HepG2 (cell line): ENCODE measurements around the gene BICRA. TPM values are rescaled to one million over a fixed set of nuclear protein-coding genes. Genes with fewer than 3 reads are reported as not detected.

ENCODE experiments used
- ELF4 ChIP-seq: sonication (generic); formaldehyde crosslinking; IDR thresholded peaks from 2 replicates; pipeline ENCODE4 v1.5.0; 2020; ENCODE audit warnings: missing genetic modification reagents, mild to moderate bottlenecking, moderate library complexity, borderline replicate concordance
- HNF4G ChIP-seq, 2 experiments: sonication (generic) in 1 of 2; formaldehyde crosslinking in 1 of 2; IDR thresholded peaks; 2 replicates each; pipeline versions ENCODE4 v1.4.0 to v1.6.1; 2011 to 2020; ENCODE audit warnings: borderline replicate concordance in 2 of 2, low read depth in 2 of 2, mild to moderate bottlenecking in 2 of 2, low read length in 1 of 2, missing genetic modification reagents in 1 of 2, moderate library complexity in 1 of 2
- KAT2B ChIP-seq: fragments of 150-350 bp; IDR thresholded peaks from 2 replicates; pipeline ENCODE4 v1.6.1; 2014; ENCODE audit warnings: low read depth, low read length, borderline replicate concordance
- MLXIP ChIP-seq: sonication (generic); formaldehyde crosslinking; IDR thresholded peaks from 2 replicates; pipeline ENCODE4 v1.9.0; 2021; ENCODE audit warnings: missing genetic modification reagents, borderline replicate concordance
- MYNN ChIP-seq: sonication (generic); formaldehyde crosslinking; IDR thresholded peaks from 2 replicates; pipeline ENCODE4 v1.4.0; 2020; ENCODE audit warnings: mild to moderate bottlenecking, low read depth, missing genetic modification reagents
- NR1H2 ChIP-seq: sonication (generic); formaldehyde crosslinking; IDR thresholded peaks from 2 replicates; pipeline ENCODE4 v1.8.1; 2022; ENCODE audit warnings: low read depth, missing genetic modification reagents, borderline replicate concordance
- REL ChIP-seq: sonication (generic); formaldehyde crosslinking; conservative IDR thresholded peaks from 2 replicates; pipeline ENCODE4 v1.8.0; 2022; ENCODE audit warnings: mild to moderate bottlenecking, missing genetic modification reagents, moderate library complexity
- ZNF124 ChIP-seq: sonication (generic); formaldehyde crosslinking; IDR thresholded peaks from 2 replicates; pipeline ENCODE4 v1.4.0; 2020; ENCODE audit warnings: missing genetic modification reagents
- ZNF160 ChIP-seq: sonication (generic); formaldehyde crosslinking; IDR thresholded peaks from 2 replicates; pipeline ENCODE4 v1.8.0; 2022; ENCODE audit warnings: mild to moderate bottlenecking, inconsistent platforms, missing genetic modification reagents
- ZNF232 ChIP-seq: sonication (generic); formaldehyde crosslinking; IDR thresholded peaks from 2 replicates; pipeline ENCODE4 v1.4.0; 2020; ENCODE audit warnings: missing genetic modification reagents, borderline replicate concordance
- ZNF30 ChIP-seq: sonication (generic); formaldehyde crosslinking; IDR thresholded peaks from 2 replicates; pipeline ENCODE4 v1.5.0; 2020; ENCODE audit warnings: mild to moderate bottlenecking, missing genetic modification reagents
- ZNF335 ChIP-seq: sonication (generic); formaldehyde crosslinking; IDR thresholded peaks from 2 replicates; pipeline ENCODE4 v1.4.0; 2020; ENCODE audit warnings: missing genetic modification reagents
- ZNF33A ChIP-seq: sonication (generic); formaldehyde crosslinking; IDR thresholded peaks from 2 replicates; pipeline ENCODE4 v1.5.1; 2020; ENCODE audit warnings: missing genetic modification reagents, mild to moderate bottlenecking, moderate library complexity, borderline replicate concordance
- ZNF354B ChIP-seq: sonication (generic); formaldehyde crosslinking; IDR thresholded peaks from 2 replicates; pipeline ENCODE4 v1.8.0; 2022; ENCODE audit warnings: mild to moderate bottlenecking, missing genetic modification reagents
- ZNF484 ChIP-seq: sonication (generic); formaldehyde crosslinking; IDR thresholded peaks from 2 replicates; pipeline ENCODE4 v1.5.1; 2020; ENCODE audit warnings: mild to moderate bottlenecking, low read depth, missing genetic modification reagents, borderline replicate concordance
- ZNF703 ChIP-seq: sonication (generic); formaldehyde crosslinking; IDR thresholded peaks from 2 replicates; pipeline ENCODE4 v1.5.1; 2020; ENCODE audit warnings: missing genetic modification reagents, mild to moderate bottlenecking, moderate library complexity, borderline replicate concordance
- ZNF749 ChIP-seq: sonication (generic); formaldehyde crosslinking; IDR thresholded peaks from 2 replicates; pipeline ENCODE4 v1.8.0; 2022; ENCODE audit warnings: mild to moderate bottlenecking, missing genetic modification reagents, moderate library complexity, borderline replicate concordance
- ZSCAN31 ChIP-seq: sonication (generic); formaldehyde crosslinking; IDR thresholded peaks from 2 replicates; pipeline ENCODE4 v1.5.0; 2020; ENCODE audit warnings: low read depth, mild to moderate bottlenecking, missing genetic modification reagents
- polyA plus RNA-seq, 8 experiments: library from polyadenylated mRNA; depleted of rRNA in 3 of 8; stranded (reverse) in 7 of 8; unstranded in 1 of 8; fragments of >200 nt; fragmentation: Illumina TruSeq in 4 of 8; extraction: Trizol in 4 of 8; gene quantifications; 2 replicates each; pipeline versions ENCODE4 v1.2.1 to v1.2.3, GENCODE V29; 2011 to 2016; ENCODE audit warnings: low read depth in 4 of 8, missing spikeins in 1 of 8, mixed read lengths in 1 of 8; ENCODE audit not compliant: insufficient read depth in 1 of 8
- total RNA-seq, 5 experiments: library from RNA; depleted of rRNA; stranded (reverse); fragments of >200 nt; fragmentation: Illumina TruSeq; extraction: Trizol; gene quantifications; 2 replicates each; pipeline ENCODE4 v1.2.3, GENCODE V29; 2016; ENCODE audit warnings: low read depth in 1 of 5
- TF ChIP-seq, protein P1 (sequence below): sonication (generic); formaldehyde crosslinking; IDR thresholded peaks from 2 replicates; pipeline ENCODE4 v1.8.1; 2023; ENCODE audit warnings: mild to moderate bottlenecking, moderate library complexity, missing genetic modification reagents
- TF ChIP-seq, protein P2 (sequence below): sonication (generic); formaldehyde crosslinking; IDR thresholded peaks from 2 replicates; pipeline ENCODE4 v1.5.1; 2020; ENCODE audit warnings: missing genetic modification reagents, mild to moderate bottlenecking, borderline replicate concordance
- TF ChIP-seq, protein P3 (sequence below): sonication (generic); formaldehyde crosslinking; IDR thresholded peaks from 2 replicates; pipeline ENCODE4 v1.5.1; 2020; ENCODE audit warnings: mild to moderate bottlenecking, missing genetic modification reagents, moderate library complexity

The BICRA gene
- total and polyA plus RNA-seq, 2 of the 13 experiments (the other 11 are each of a cell fraction or from before 2014, with no cell fraction given), result 0.55 to 0.71 TPM

GRCh38 chr19:47608074-47608918 lies 638 bp upstream of the BICRA start (continued):
- TF ChIP-seq, protein P1, sequence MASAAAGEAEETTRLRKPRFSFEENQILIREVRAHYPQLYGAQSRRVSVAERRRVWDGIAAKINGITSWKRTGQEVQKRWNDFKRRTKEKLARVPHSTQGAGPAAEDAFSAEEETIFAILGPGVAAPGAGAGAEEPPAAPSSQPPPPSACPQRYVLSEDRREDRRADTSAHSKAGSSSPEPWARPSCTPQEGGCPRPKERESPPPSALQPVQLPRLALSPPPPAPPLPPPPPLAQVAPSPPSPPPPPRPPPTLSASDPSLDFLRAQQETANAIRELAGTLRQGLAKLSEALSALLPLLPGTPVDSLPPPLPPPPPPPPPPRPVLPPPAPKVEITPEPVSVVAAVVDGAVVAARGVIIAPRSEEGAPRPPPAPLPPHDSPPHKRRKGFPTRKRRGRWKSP (CRISPR knock-in tag), result peak; percentile 90
- TF ChIP-seq, protein P2, sequence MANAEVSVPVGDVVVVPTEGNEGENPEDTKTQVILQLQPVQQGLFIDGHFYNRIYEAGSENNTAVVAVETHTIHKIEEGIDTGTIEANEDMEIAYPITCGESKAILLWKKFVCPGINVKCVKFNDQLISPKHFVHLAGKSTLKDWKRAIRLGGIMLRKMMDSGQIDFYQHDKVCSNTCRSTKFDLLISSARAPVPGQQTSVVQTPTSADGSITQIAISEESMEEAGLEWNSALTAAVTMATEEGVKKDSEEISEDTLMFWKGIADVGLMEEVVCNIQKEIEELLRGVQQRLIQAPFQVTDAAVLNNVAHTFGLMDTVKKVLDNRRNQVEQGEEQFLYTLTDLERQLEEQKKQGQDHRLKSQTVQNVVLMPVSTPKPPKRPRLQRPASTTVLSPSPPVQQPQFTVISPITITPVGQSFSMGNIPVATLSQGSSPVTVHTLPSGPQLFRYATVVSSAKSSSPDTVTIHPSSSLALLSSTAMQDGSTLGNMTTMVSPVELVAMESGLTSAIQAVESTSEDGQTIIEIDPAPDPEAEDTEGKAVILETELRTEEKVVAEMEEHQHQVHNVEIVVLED (CRISPR knock-in tag), result peak; percentile 25; the same call in 1 of the 2 replicates
- TF ChIP-seq ZNF484 (CRISPR knock-in tag) (no peak), ZNF30 (CRISPR knock-in tag) (no peak), ZNF124 (CRISPR knock-in tag) (0 out of 2 replicates have a peak, but pooled peaks have one; percentile 47), ELF4 (no peak), REL (CRISPR knock-in tag) (no peak), ZNF33A (CRISPR knock-in tag) (no peak), ZNF335 (CRISPR knock-in tag) (peak; percentile 98), ZNF749 (CRISPR knock-in tag) (no peak), MYNN (CRISPR knock-in tag) (no peak), ZNF703 (CRISPR knock-in tag) (no peak; the same call in 1 of the 2 replicates), HNF4G (IDR thresholded peaks at IDR 0.05; ENCODE audit: borderline replicate concordance, low read depth, low read length) (no peak), HNF4G (CRISPR knock-in tag; IDR thresholded peaks at IDR 0.05; ENCODE audit: borderline replicate concordance, low read depth) (no peak), ZNF160 (CRISPR knock-in tag) (no peak), ZNF354B (no peak), ZNF232 (CRISPR knock-in tag) (no peak), MLXIP (CRISPR knock-in tag) (no peak), ZSCAN31 (CRISPR knock-in tag) (no peak), KAT2B (no peak), NR1H2 (CRISPR knock-in tag) (no peak)
- TF ChIP-seq, protein P3, sequence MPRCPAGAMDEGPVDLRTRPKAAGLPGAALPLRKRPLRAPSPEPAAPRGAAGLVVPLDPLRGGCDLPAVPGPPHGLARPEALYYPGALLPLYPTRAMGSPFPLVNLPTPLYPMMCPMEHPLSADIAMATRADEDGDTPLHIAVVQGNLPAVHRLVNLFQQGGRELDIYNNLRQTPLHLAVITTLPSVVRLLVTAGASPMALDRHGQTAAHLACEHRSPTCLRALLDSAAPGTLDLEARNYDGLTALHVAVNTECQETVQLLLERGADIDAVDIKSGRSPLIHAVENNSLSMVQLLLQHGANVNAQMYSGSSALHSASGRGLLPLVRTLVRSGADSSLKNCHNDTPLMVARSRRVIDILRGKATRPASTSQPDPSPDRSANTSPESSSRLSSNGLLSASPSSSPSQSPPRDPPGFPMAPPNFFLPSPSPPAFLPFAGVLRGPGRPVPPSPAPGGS, result peak; percentile 53; the same call in 1 of the 2 replicates
